HG02759 (cell line): ENCODE data around the gene OAS2.

ENCODE experiments used
- ATAC-seq: cut with Tn5 transposase; IDR thresholded peaks from one replicate; pipeline ENCODE4 v1.9.1; 2021; ENCODE audit warnings: mild to moderate bottlenecking, moderate library complexity; ENCODE audit not compliant: unreplicated experiment

OAS2 gene

GRCh38 chr12:113056631-113057488 lies 78.5 kb downstream of the OAS2 start, which contains the start of gene DTX1:
Gene DTX1, plus strand, starts transcription at chr12:113056730. Its CDS starts 1,463 bp downstream, at chr12:113058193.
- no peak for ATAC-seq

- no peak for ATAC-seq
Observed at GRCh38 chr12:113057565-113058485, 79.5 kb downstream of the OAS2 start.

- ATAC-seq: no peak
Observed at GRCh38 chr12:113058553-113058952, 80.2 kb downstream of the OAS2 start.

- no peak for ATAC-seq
Observed at GRCh38 chr12:113059071-113059595, 80.8 kb downstream of the OAS2 start.

- no peak for ATAC-seq
Observed at GRCh38 chr12:113060336-113060960, 82.1 kb downstream of the OAS2 start.

- ATAC-seq: no peak
Observed at GRCh38 chr12:113061061-113061694, 82.9 kb downstream of the OAS2 start.
